Mucosa of gallbladder (tissue), 1 donor: ENCODE results near the gene RAX. TPM values are rescaled to one million over a fixed set of nuclear protein-coding genes. Genes with fewer than 3 reads are reported as not detected.
"Not testable (repeated sequence)": the region's sequence is repeated elsewhere in the genome, so short reads cannot be mapped to it uniquely, and the experiment has no call there.

Experiments used
- DNase-seq: peaks from one replicate; pipeline ENCODE4 v3.0.0-alpha.2; 2020; ENCODE audit warnings: low spot score
- total RNA-seq: library from RNA; stranded (reverse); gene quantifications from one replicate; pipeline ENCODE4 v1.2.1, GENCODE V29; 2021
- donor health status: DM: no; HTN: no; CAD: no.

Gene RAX
- total RNA-seq, 1 donor from 2014 or later: not detected

- no peak for DNase-seq
Measured at GRCh38 chr18:59273759-59274532, 692 bp upstream of the RAX start.

DNA sequence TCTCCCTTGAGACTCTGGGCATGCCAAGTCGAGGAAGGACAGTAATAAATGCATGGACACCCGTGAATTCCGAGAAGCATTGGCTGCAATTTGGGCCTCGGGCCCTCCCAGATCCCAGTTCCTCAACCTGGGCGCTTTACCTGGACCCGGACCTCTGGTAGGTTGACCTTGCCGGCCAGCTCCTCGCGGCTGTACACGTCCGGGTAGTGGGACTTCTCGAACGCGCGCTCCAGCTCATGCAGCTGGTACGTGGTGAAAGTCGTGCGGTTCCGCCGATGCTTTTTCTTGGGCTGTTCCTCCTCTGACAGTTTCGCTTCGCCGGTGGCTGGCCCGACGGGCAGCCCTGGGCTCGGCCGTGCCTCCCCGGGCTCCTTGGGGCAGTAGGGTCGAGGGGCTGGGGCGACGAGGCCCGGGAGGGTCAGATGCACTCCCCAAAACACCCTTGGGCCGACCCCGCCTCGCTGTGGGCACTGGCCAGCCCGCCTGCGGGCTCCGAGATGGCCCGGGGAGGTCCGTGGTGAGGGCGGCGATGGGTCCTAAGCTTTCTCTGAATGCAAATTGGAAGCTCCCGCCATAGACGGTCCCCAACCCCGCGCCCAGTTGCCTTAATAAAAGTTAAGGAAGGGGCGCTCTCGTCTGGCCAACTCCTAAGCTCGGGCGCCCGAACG, 899 bp downstream of the RAX start:
- DNase-seq: no peak

DNA sequence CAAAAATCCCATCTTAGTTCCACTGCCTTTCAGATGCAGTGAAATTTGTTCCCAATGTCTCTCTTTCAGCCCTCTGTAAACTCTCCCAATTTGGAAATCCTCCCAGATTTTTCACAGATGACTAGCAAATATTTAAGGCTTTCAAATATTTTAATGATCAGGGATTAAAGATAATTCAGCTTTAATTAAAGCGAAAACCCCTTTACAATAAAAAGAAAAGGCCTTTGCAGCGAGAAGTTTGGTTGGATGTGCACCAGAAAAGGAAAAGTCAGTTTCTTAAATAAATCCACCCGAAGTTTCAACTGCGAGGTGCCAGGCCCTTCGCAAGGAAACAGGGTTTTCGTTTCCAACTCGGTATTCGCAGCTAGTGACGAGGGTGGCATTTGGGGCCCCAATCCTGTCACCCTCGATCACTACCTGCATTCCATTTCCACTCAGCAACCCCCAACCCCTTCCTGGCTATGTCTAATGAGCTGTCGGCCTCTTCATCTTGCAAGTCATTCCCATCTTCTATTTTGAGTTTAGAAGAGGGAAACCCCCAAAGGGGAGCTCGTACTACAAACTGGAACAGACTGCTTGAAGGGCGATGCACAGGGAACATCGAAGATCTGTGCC, 1.5 kb downstream of the RAX start:
- DNase-seq: no peak

GRCh38 chr18:59270689-59271257, 2.5 kb downstream of the RAX start:
- no peak for DNase-seq

- no peak for DNase-seq
Measured at GRCh38 chr18:59269563-59270119, 3.6 kb downstream of the RAX start.

DNA sequence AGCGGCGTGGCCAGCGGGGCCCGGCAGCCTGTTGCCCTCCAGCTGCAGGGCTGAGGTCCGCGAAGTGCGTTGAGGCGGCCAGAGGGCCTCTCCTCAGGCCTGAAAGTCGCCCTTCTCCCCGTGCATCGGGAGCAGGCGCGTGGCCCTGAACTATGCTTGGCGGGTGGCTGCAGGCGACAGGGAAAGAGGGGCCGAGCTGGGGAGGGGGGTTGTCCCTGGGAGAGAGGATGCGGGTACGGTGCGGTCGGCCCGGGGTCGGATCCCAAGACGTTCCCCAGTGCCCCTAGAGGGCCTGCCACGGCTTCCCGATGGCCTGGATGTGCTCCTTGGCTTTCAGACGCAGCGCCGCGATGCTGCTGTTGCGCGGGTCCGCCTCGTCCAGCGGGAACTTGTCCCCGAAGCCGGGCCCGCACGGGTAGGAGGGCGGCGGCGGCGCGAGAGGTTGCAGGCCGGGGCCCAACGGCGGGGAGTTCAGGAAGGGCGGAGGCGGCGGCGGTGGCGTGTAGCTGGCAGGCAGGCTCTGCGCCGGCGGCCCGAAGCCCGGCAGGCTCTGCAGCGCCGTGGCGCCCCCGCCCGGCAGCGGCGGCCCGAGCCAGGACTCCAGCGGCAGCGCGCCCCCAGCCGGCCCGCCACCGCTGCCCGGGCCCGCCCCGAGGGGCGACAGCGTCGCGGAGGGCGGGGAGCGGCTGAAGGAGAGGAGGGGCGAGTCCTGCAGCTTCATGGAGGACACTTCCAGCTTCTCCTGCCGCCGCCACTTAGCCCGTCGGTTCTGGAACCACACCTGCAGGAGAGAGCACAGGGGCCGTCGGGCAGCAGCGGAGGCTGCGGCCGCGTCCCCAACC, 4.3 kb downstream of the RAX start:
- DNase-seq: no peak

DNA sequence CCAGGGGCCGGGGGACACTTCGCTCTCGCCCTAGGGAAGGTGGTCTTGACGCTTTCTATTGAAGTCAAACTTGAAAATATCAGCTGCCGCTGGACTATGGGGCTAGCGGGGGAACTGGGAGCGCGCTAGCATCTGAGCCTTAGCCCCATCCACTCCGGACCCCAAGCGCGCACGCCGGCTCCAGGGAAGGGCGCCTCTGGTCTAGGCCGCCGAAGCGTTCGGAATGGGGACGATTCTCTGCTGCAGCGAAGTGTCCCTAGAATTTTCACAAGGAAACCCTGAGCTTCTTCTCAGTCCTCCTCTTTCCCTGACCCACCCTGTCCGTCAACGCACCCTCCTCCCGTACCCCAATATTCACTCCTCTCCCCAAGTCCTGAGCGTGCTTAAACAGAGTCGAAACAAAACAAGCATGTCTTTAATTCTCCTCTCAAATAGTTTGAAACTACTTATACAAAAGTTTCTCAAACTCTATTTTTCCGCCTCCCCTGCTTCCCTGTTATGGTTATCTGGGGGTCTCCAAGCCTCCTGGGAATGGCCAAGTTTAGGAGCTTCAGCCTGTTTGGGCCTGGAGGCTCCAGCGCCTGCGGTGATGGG, 5.0 kb downstream of the RAX start:
- no peak for DNase-seq

GRCh38 chr18:59267503-59268126, 5.6 kb downstream of the RAX start:
- DNase-seq: no peak

DNA sequence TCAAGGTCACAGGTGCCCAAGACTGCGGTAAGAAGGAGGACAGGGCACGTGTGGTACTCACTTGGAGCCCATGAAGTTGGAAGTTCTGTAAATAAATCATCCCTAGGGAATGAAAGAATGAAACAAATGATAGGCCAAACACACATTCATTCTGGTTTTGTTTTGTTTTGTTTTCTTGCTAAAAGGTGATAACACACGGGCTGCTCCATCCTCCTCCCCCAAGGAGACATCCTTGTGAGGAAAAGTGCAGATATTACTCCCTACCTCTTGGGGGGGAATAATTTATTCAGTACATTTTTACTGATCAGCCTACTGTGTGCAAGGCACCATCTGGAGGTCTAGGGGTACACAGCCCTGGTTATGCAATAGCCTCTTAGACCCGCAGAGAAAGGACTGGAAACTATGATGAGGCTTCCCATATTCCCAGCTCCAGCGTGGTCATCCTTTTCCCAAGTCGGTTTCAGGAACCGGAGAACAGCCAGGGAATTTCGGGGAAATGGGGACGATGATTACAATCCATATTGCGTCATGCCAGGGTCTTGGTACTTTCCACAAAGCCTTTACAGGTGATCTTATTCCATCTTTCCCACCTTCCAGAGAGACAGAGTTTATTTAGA, 6.3 kb downstream of the RAX start:
- DNase-seq: no peak

- DNase-seq: no peak
Measured at GRCh38 chr18:59266459-59266858, 6.8 kb downstream of the RAX start.

DNA sequence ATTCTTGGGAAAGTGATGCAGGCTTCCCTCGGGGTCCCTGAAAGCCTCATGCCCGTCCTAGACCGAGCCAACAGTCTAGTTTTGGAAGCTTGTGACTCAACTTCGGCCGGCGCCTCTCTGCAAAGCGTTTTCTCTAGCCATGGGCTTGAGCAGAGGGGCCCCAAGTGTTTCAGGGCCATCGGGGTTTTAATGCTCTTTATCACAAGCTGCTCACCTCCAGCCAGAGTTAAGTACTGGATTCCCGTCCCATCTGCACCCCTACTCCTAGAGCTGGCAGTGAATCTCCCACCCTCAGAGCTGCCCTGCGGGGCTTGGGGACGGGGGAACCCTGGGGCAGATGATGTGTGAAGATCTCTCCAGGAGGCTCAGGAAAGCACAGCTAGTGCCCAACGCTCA, 7.3 kb downstream of the RAX start:
- no peak for DNase-seq

GRCh38 chr18:59265246-59265973, 7.8 kb downstream of the RAX start:
- no peak for DNase-seq

DNA sequence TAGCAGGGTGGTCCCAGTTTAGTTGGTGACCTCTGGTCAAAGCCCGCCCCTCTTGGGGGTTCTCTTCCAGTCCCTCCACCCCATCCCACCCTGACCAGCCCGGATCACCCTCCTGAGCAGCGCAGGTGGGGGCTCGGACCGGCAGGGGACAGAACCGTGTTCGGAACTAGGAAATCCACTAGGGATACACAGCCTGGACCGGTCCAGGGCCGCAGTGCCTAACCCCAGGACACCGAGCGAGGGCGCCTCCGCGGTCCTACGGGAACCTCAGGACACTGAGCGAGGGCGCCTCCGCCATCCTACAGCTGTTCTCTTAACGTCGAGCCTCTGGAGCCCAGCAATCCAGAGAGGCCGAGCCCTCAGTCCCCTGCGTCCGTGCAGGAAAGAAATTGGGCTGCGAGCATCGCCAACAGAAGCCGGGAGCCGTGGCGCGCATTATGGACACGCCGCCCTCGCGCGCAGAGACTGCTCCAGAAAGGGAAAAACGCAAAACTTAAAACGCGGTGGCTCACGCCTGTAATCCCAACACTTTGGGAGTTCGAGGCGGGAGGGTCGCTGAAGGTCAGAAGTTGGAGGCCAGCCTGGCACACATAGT, 8.5 kb downstream of the RAX start:
- DNase-seq: no peak

GRCh38 chr18:59264121-59264571, 9.1 kb downstream of the RAX start:
- no peak for DNase-seq

DNA sequence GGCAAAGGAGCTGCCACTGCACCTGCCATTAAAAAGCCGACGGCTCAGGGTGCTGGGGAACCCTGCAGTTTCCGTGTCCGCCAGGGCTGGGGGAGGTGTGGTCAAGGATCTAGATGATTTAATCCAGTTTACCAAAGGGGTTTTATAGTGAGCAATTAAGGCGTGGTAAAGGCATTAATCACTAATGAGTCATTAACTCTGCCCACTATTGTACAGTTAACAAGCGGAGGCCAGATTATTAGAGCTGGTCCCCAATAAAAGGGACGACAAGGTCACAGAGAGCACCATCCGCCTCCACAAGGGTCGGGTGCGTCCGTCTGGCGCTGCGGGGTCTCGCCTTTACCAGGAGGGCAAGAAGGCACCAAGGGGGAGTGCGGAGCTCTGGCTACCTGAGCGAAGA, 9.6 kb downstream of the RAX start:
- no peak for DNase-seq

- DNase-seq: not testable (repeated sequence)
Measured at GRCh38 chr18:59262243-59262642, 11.0 kb downstream of the RAX start.

- DNase-seq: not testable (repeated sequence)
Measured at GRCh38 chr18:59261842-59262241, 11.4 kb downstream of the RAX start.

DNA sequence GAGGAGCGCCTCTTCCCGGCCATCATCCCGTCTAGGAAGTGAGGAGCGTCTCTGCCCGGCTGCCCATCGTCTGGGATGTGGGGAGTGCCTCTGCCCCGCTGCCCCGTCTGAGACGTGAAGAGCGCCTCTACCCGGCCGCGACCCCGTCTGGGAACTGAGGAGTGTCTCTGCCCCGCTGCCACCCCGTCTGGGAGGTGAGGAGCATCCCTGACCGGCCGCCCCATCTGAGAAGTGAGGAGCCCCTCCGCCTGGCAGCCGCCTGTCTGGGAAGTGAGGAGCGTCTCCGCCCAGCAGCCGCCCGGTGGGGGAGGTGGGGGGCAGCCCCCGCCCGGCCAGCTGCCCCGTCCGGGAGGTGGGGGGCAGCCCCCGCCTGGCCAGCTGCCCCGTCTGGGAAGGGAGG, 17.8 kb downstream of the RAX start:
- DNase-seq: not testable (repeated sequence)
